B cell (primary cell): ENCODE data around the gene RIPK3. TPM values are rescaled to one million over a fixed set of nuclear protein-coding genes. Genes with fewer than 3 reads are reported as not detected.

ENCODE experiments used
- ATAC-seq: fragments of 200-7000 bp; cut with Tn5 transposase; one replicate; pipeline ENCODE4 v1.10.0; 2021; ENCODE audit warnings: low read depth, mild to moderate bottlenecking, moderate number of reproducible peaks, moderate library complexity
- CTCF ChIA-PET: fragments of 350-600 bp; sonication (Branson Sonifier 250); formaldehyde crosslinking; loops from one replicate; lab custom pipeline; 2021; ENCODE audit warnings: antibody characterized with exemption, inconsistent platforms; lab: Charles Lee
- POLR2A ChIA-PET: fragments of 350-600 bp; sonication (Branson Sonifier 250); formaldehyde crosslinking; loops from one replicate; lab custom pipeline; 2021; ENCODE audit warnings: antibody characterized with exemption; lab: Charles Lee
- DNase-seq: peaks from one replicate; pipeline ENCODE4 v3.0.0; 2013
- H2AFZ ChIP-seq: 2 replicates; pipeline ENCODE4 v1.6.1; 2012; ENCODE audit warnings: mild to moderate bottlenecking, low read depth, low read length; ENCODE audit not compliant: insufficient read depth, poor library complexity, severe bottlenecking
- H3K27ac ChIP-seq, 2 donors: 1 replicate in 1 of 2; 2 replicates in 1 of 2; pipeline ENCODE4 v1.5.1; 2012 to 2013; ENCODE audit warnings: low read length in 2 of 2, mild to moderate bottlenecking in 2 of 2, moderate library complexity in 1 of 2
- H3K27me3 ChIP-seq, 4 experiments: fragments of 200-600 bp in 1 of 4; sonication (generic) in 1 of 4; replicated peaks in 1 of 4; 1 replicate in 2 of 4; 2 replicates in 2 of 4; pipeline versions ENCODE4 v1.6.1 to v1.7.0; 2013 to 2016; ENCODE audit warnings: low read length in 3 of 4, mild to moderate bottlenecking in 2 of 4, mixed read lengths in 1 of 4, moderate library complexity in 1 of 4; ENCODE audit not compliant: insufficient read depth in 4 of 4, control insufficient read depth in 3 of 4; ENCODE audit errors: control extremely low read depth in 1 of 4
- H3K36me3 ChIP-seq, 2 experiments: replicated peaks in 1 of 2; 1 replicate in 1 of 2; 2 replicates in 1 of 2; pipeline versions ENCODE4 v1.6.1 to v1.7.1; 2013; ENCODE audit warnings: low read length in 1 of 2; ENCODE audit not compliant: insufficient read depth in 2 of 2, control insufficient read depth in 1 of 2; ENCODE audit errors: control extremely low read depth in 1 of 2, extremely low read depth in 1 of 2
- H3K4me1 ChIP-seq, 2 donors: fragments of 200-600 bp in 1 of 2; sonication (generic) in 1 of 2; 1 replicate in 1 of 2; 2 replicates in 1 of 2; pipeline versions ENCODE4 v1.5.1 to v1.6.1; 2013 to 2017; ENCODE audit warnings: low read length in 2 of 2; ENCODE audit not compliant: control insufficient read depth in 2 of 2, insufficient read depth in 2 of 2
- H3K4me2 ChIP-seq: replicated peaks from 2 replicates; pipeline ENCODE3; 2012; ENCODE audit warnings: mild to moderate bottlenecking, low read depth, low read length; ENCODE audit not compliant: poor library complexity, severe bottlenecking
- H3K4me3 ChIP-seq, 5 experiments: fragments of 200-600 bp in 1 of 5; sonication (generic) in 1 of 5; 1 replicate in 3 of 5; 2 replicates in 2 of 5; pipeline versions ENCODE4 v1.5.1 to v1.7.0; 2011 to 2016; ENCODE audit warnings: low read length in 4 of 5, mild to moderate bottlenecking in 4 of 5, low read depth in 2 of 5, control low read depth in 1 of 5, moderate library complexity in 1 of 5; ENCODE audit not compliant: insufficient read depth in 1 of 5; ENCODE audit errors: control extremely low read depth in 1 of 5, extremely low read depth in 1 of 5
- H3K79me2 ChIP-seq: fragments of 200-600 bp; sonication (generic); one replicate; pipeline ENCODE4 v1.6.0; 2016; ENCODE audit warnings: low read length; ENCODE audit not compliant: control insufficient read depth, insufficient read depth
- H3K9ac ChIP-seq: fragments of 200-600 bp; sonication (generic); 2 replicates; pipeline ENCODE4 v1.6.1; 2017; ENCODE audit warnings: mild to moderate bottlenecking, low read length, moderate library complexity
- H3K9me3 ChIP-seq, 3 donors: one replicate each; pipeline versions ENCODE4 v1.6.1 to v1.7.1; 2013; ENCODE audit warnings: low read length in 2 of 3; ENCODE audit not compliant: control insufficient read depth in 2 of 3, insufficient read depth in 1 of 3; ENCODE audit errors: control extremely low read depth in 1 of 3
- H4K20me1 ChIP-seq: 2 replicates; pipeline ENCODE4 v1.6.0; 2012; ENCODE audit warnings: mild to moderate bottlenecking, low read length; ENCODE audit not compliant: insufficient read depth, control insufficient read depth, poor library complexity, severe bottlenecking
- H3K27ac Mint-ChIP-seq: one replicate; pipeline ENCODE4 v1.8.0; 2021; ENCODE audit warnings: mixed read lengths
- H3K27me3 Mint-ChIP-seq: one replicate; pipeline ENCODE4 v1.8.0; 2021; ENCODE audit warnings: mixed read lengths
- H3K4me1 Mint-ChIP-seq: one replicate; pipeline ENCODE4 v1.8.0; 2021; ENCODE audit warnings: mixed read lengths
- H3K4me3 Mint-ChIP-seq: one replicate; pipeline ENCODE4 v1.8.0; 2021; ENCODE audit warnings: mixed read lengths
- H3K9me3 Mint-ChIP-seq: one replicate; pipeline ENCODE4 v1.8.0; 2022; ENCODE audit warnings: mixed read lengths; ENCODE audit not compliant: insufficient read depth
- CTCF ChIP-seq: fragments of 200-600 bp; IDR thresholded peaks from one replicate; pipeline ENCODE4 v1.8.0; 2022; ENCODE audit warnings: antibody characterized with exemption, mild to moderate bottlenecking
- EZH2 ChIP-seq: IDR thresholded peaks from 2 replicates; pipeline ENCODE4 v1.6.1; 2012; ENCODE audit warnings: borderline replicate concordance, low read depth, mild to moderate bottlenecking, moderate library complexity, low read length; ENCODE audit not compliant: insufficient read depth, poor library complexity, severe bottlenecking
- WGBS: methylation state at CpG from one replicate; pipeline ENCODE4 v1.1.5; 2013; ENCODE audit warnings: missing lambda C conversion rate; ENCODE audit not compliant: insufficient coverage; 5-methylcytosine and 5-hydroxymethylcytosine counted together
- intact Hi-C: fragments of 100-400 bp; cut with micrococcal nuclease; formaldehyde crosslinking; loops from one replicate; pipeline ENCODE4 v1.10.0; 2022
- polyA plus RNA-seq: library from polyadenylated mRNA; depleted of rRNA; stranded (reverse); fragments of >200 nt; gene quantifications from 2 replicates; pipeline ENCODE4 v1.2.3, GENCODE V29; 2012
- total RNA-seq, 2 donors: library from RNA; stranded (reverse); fragments of 120-200 nt in 1 of 2; gene quantifications; 1 replicate in 1 of 2; 2 replicates in 1 of 2; pipeline versions ENCODE4 v1.2.3 to v1.2.4, GENCODE V29; 2013 to 2022

RIPK3 gene
- total and polyA plus RNA-seq, 2 donors (not counting 1 experiment from before 2014, with no cell fraction given) = 65.5 to 77.6 TPM

- Histone ChIP-seq H3K9me3 (no peaks in the 10 kb centered on the region), H3K4me3 (no peak overlapping the region), H3K27ac (no peak overlapping the region), H3K79me2 (no peaks in the 10 kb centered on the region), H3K4me2 (no peak overlapping the region), H3K27me3 (peaks cover 0 to 8% (median 0%) of the 10 kb centered on the region in 4 experiments), H3K4me1 (no peaks in the 10 kb centered on the region), H2AFZ (no peak overlapping the region), H4K20me1 (no peaks in the 10 kb centered on the region), H3K36me3 (no peaks in the 10 kb centered on the region), H3K9ac (no peak overlapping the region)
- H3K27ac Mint-ChIP-seq = no peak overlapping the region
- POLR2A ChIA-PET = no interaction called here
- CTCF ChIA-PET = interaction anchor here (1.0 to 1.6 kb wide), 2 partner anchors 12 to 135 kb away, joined by 3 to 5 read pairs; partner anchors contain the start of gene TINF2
- intact Hi-C loops = no loop called here
- no peak overlapping the region for H3K4me3 Mint-ChIP-seq
- DNase-seq (no peak), ATAC-seq (no peak)
- no peaks in the 10 kb centered on the region for H3K27me3 Mint-ChIP-seq
- no peaks in the 10 kb centered on the region for H3K4me1 Mint-ChIP-seq
- TF ChIP-seq CTCF = no peak
- no peak for TF ChIP-seq EZH2
- WGBS = 51% methylated on average over 2 of the region's 2 CpGs
- no peaks in the 10 kb centered on the region for H3K9me3 Mint-ChIP-seq
Measured at GRCh38 chr14:24377657-24378056, 37.9 kb upstream of the RIPK3 start.

GRCh38 chr14:24377126-24377525, 37.3 kb upstream of the RIPK3 start:
- no peaks in the 10 kb centered on the region for H3K79me2 ChIP-seq
- intact Hi-C loops = no loop called here
- Mint-ChIP-seq H3K4me3 (no peak overlapping the region), H3K27me3 (no peaks in the 10 kb centered on the region), H3K9me3 (no peaks in the 10 kb centered on the region), H3K4me1 (no peaks in the 10 kb centered on the region), H3K27ac (no peak overlapping the region)
- TF ChIP-seq EZH2 (no peak), CTCF (no peak)
- no peak overlapping the region for H2AFZ ChIP-seq
- peaks cover 0 to 8% (median 0%) of the 10 kb centered on the region in 4 experiments for H3K27me3 ChIP-seq
- ChIA-PET POLR2A (no interaction called here), CTCF (interaction anchor here (1.0 kb wide), 1 partner anchor 11 kb away, joined by 5 read pairs; no protein-coding TSS in a partner anchor)
- ATAC-seq = no peak
- no peak overlapping the region for H3K4me2 ChIP-seq
- no peaks in the 10 kb centered on the region for H3K9me3 ChIP-seq
- no peak overlapping the region for H3K4me3 ChIP-seq
- no peaks in the 10 kb centered on the region for H4K20me1 ChIP-seq
- H3K4me1 ChIP-seq = no peaks in the 10 kb centered on the region
- H3K36me3 ChIP-seq = no peaks in the 10 kb centered on the region
- no peak for DNase-seq
- H3K9ac ChIP-seq = no peak overlapping the region
- 86% methylated on average over 5 of the region's 7 CpGs for WGBS
- H3K27ac ChIP-seq = no peak overlapping the region
